ENCODE measurements around the gene MINDY4B. TPM values are rescaled to one million over a fixed set of nuclear protein-coding genes. Genes with fewer than 3 reads are reported as not detected.

The MINDY4B gene
- total RNA-seq, 4 donors from 2014 or later = not detected

DNA sequence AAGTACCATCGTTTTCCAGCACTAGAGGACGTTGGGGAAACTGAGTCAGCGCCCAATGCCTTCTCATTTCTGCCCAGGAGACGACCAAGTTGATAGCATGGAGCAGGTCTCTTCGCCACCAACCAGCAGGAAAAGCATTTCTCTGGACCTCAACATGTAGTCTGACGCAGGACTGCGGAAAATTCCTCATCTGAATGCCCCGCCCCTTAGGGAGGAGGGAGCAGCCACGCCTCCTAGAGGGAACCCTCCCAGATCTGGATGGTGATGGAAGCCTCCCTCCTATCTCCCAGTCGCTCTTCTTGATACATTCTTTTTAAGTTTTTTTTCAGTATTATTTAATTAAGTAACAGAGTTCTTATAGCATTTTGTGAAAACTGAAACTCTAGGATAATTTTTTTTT is 17.4 kb upstream of the MINDY4B start:
- no peaks in the 10 kb centered on the region for H3K36me3 ChIP-seq
- no peak for DNase-seq
- H3K4me1 ChIP-seq = no peaks in the 10 kb centered on the region
- H3K4me3 ChIP-seq = no peak overlapping the region
- TF ChIP-seq POLR2A (IDR thresholded peaks at IDR 0.05) = no peak
- TF ChIP-seq, protein P1, sequence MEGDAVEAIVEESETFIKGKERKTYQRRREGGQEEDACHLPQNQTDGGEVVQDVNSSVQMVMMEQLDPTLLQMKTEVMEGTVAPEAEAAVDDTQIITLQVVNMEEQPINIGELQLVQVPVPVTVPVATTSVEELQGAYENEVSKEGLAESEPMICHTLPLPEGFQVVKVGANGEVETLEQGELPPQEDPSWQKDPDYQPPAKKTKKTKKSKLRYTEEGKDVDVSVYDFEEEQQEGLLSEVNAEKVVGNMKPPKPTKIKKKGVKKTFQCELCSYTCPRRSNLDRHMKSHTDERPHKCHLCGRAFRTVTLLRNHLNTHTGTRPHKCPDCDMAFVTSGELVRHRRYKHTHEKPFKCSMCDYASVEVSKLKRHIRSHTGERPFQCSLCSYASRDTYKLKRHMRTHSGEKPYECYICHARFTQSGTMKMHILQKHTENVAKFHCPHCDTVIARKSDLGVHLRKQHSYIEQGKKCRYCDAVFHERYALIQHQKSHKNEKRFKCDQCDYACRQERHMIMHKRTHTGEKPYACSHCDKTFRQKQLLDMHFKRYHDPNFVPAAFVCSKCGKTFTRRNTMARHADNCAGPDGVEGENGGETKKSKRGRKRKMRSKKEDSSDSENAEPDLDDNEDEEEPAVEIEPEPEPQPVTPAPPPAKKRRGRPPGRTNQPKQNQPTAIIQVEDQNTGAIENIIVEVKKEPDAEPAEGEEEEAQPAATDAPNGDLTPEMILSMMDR (IDR thresholded peaks at IDR 0.05) = no peak
- H3K9me3 ChIP-seq = no peaks in the 10 kb centered on the region
- no peaks in the 10 kb centered on the region for H3K27me3 ChIP-seq
- H3K27ac ChIP-seq = no peak overlapping the region

DNA sequence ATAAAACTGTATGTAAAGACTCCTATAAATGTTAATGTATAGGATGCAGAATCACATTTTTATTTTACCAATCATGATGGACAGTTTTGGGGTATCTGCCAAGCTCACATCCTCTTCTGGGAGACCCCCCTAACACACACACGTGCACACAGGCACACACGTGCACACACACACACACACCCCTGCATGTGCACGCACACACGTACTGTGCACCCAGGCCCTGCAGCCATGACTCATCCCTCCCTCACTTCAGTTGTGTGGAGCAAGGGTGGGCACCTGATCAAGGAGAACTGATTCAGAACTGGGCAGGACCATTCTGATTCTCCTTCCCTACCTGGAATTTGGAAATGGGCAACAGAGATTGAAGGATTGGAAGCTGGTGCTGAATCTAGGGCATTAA is 16.0 kb upstream of the MINDY4B start:
- Histone ChIP-seq H3K4me3 (no peak overlapping the region), H3K36me3 (no peaks in the 10 kb centered on the region), H3K9me3 (no peaks in the 10 kb centered on the region), H3K4me1 (no peaks in the 10 kb centered on the region), H3K27me3 (no peaks in the 10 kb centered on the region), H3K27ac (no peak overlapping the region)
- TF ChIP-seq, protein P1 (IDR thresholded peaks at IDR 0.05) = no peak
- no peak for TF ChIP-seq POLR2A (IDR thresholded peaks at IDR 0.05)
- DNase-seq = no peak

DNA sequence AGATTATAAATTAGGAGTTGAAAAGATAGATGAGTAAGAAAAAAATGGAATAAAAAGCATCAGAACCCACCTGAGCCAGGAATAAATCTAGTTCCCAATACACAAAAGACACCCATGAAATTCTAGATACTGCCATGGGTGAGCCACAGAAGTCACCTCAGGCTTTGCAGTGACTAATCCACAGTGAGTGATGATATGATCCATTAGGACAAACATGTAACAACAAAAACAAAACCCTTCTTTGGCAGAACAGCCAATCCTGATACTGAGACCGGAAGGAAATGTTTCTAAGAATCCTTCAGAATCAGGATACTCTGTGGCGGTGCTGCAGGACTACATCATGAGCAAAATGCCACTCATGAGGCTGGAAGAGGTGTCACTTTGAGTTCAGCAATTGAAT is 15.0 kb upstream of the MINDY4B start:
- no peak overlapping the region for H3K27ac ChIP-seq
- DNase-seq = no peak
- no peaks in the 10 kb centered on the region for H3K9me3 ChIP-seq
- H3K4me3 ChIP-seq = no peak overlapping the region
- H3K4me1 ChIP-seq = no peaks in the 10 kb centered on the region
- no peaks in the 10 kb centered on the region for H3K27me3 ChIP-seq
- no peaks in the 10 kb centered on the region for H3K36me3 ChIP-seq
- TF ChIP-seq, protein P1 (IDR thresholded peaks at IDR 0.05) = no peak
- no peak for TF ChIP-seq POLR2A (IDR thresholded peaks at IDR 0.05)

DNA sequence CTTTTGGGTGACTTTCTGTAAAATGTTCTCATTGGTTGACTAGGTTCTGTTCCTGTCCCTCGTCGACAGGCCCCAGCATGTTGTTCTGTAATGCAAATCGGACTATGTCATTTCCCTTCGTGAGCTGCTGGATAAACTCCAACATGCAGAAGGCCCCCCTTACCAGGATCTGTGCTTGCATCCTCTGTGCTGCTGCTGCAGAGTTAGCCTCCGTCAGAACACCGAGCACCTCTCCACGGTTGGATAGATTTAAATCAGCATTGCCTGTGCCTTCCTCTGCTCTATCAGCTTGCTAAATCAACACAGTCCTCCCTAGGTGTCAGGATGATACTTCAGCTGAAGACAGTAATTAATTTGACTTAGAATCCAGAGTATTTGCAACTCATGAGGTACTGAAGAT is 12.7 kb upstream of the MINDY4B start:
- H3K4me1 ChIP-seq = no peaks in the 10 kb centered on the region
- TF ChIP-seq, protein P1 (IDR thresholded peaks at IDR 0.05) = no peak
- TF ChIP-seq POLR2A (IDR thresholded peaks at IDR 0.05) = no peak

DNA sequence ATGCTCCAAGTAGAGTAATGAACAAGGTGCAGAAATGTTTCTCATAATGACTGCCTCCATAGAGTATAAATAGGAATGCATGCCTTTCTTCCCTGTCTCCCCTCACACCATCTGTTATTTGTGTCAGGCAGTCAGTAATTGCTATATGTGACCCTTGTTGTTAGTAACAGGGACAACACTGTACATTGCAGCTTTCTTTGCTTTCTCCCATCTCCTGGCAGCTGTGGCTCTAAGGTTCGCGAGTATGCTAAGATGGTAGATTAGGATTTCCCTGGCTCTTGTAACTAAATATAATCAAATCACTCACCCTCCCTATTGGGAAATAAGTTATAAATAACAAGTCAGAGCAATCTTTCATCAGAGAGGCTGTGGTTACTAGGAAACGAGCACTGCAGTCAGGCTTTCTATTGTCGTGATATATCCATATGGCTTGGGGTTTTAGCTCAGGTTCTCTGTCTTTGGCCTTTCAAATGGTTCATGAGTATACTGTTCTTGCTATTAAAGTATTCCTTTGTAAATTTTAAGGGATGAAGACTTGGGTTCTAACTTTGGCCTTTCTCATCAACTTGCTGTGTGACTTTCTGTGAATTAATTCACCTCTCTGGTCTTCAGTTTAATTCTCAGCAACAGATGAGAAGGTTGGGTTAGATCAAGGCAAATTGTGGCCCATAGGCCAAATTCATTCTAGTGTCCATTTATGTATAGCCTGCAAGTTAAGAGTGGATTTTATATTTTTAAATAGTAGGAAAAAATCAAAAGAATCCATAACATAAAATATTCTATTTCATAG is 8.1 kb upstream of the MINDY4B start:
- Histone ChIP-seq H3K4me1 (no peaks in the 10 kb centered on the region), H3K36me3 (no peaks in the 10 kb centered on the region), H3K9me3 (no peaks in the 10 kb centered on the region), H3K4me3 (no peak overlapping the region), H3K27me3 (no peaks in the 10 kb centered on the region), H3K27ac (no peak overlapping the region)
- DNase-seq = no peak
- TF ChIP-seq POLR2A (IDR thresholded peaks at IDR 0.05) = no peak
- TF ChIP-seq, protein P1 (IDR thresholded peaks at IDR 0.05) = no peak

More for the DNA sequence above, 12.7 kb upstream of the MINDY4B start:
- no peak overlapping the region for H3K4me3 ChIP-seq
- no peak overlapping the region for H3K27ac ChIP-seq
- no peak for DNase-seq
- no peaks in the 10 kb centered on the region for H3K36me3 ChIP-seq
- no peaks in the 10 kb centered on the region for H3K27me3 ChIP-seq
- H3K9me3 ChIP-seq = no peaks in the 10 kb centered on the region
